RPMI7951 (cell line): ENCODE results near the gene KIF22. TPM values are rescaled to one million over a fixed set of nuclear protein-coding genes. Genes with fewer than 3 reads are reported as not detected.
A peak's percentile ranks its signal among the peaks of the same experiment; 100 is the strongest.
"Not testable (repeated sequence)": the region's sequence is repeated elsewhere in the genome, so short reads cannot be mapped to it uniquely, and the experiment has no call there.

Experiments
- DNase-seq: peaks from one replicate; pipeline ENCODE4 v3.0.0-alpha.2; 2012; ENCODE audit warnings: low read depth
- total RNA-seq: library from RNA; depleted of rRNA; stranded (reverse); fragments of >200 nt; shearing (Covaris generic); gene quantifications from 2 replicates; pipeline ENCODE4 v1.2.3, GENCODE V29; 2014

KIF22 gene
- total RNA-seq, 1 experiment from 2014 or later: 120 TPM

- DNase-seq: no peak
Measured at GRCh38 chr16:29815032-29815721, 24.6 kb downstream of the KIF22 start.

DNA sequence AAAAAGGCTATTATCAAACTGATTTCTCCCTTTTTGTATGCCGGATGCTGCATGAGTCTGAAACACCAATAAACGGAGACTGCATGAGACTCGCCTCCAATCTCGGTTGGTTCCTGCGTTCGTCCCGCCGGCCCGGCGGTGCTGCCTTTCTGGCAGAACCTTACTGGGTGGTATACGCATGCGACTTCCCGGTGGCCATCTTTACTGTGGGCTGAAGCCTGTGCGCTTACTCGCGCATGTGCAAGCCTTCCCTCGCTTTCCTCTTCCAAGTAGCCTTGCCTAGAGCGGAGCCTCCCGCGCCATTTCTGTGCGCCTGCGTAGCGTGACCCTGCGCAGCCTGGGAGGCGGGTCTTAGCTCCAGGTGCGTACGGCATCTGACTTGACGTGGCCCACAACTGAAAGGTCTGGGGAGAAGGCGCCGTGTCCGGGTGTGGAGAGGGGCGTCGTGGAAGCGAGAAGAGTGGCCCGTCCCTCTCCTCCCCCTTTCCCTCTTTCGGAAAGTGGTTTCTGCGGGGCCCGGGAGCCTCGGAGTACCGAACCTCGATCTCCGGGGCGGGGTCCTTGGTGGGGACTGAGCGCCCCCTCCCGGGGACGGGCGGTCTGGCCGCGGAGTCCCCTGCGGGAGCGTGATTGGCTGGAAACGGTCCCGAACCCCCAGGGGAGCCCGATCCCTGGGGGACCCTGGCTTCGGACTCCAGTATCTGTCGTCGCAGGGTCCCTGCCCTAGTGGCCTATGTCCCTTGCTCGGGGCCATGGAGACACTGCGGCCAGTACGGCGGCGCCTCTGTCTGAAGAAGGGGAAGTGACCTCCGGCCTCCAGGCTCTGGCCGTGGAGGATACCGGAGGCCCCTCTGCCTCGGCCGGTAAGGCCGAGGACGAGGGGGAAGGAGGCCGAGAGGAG is 25.5 kb downstream of the KIF22 start, which contains the start of gene PAGR1:
Gene PAGR1 (plus strand): TSS at position 360 of the 901 bp plus-strand sequence. CDS start 374 bp downstream, at position 734.
- peak; percentile 97 for DNase-seq

DNA sequence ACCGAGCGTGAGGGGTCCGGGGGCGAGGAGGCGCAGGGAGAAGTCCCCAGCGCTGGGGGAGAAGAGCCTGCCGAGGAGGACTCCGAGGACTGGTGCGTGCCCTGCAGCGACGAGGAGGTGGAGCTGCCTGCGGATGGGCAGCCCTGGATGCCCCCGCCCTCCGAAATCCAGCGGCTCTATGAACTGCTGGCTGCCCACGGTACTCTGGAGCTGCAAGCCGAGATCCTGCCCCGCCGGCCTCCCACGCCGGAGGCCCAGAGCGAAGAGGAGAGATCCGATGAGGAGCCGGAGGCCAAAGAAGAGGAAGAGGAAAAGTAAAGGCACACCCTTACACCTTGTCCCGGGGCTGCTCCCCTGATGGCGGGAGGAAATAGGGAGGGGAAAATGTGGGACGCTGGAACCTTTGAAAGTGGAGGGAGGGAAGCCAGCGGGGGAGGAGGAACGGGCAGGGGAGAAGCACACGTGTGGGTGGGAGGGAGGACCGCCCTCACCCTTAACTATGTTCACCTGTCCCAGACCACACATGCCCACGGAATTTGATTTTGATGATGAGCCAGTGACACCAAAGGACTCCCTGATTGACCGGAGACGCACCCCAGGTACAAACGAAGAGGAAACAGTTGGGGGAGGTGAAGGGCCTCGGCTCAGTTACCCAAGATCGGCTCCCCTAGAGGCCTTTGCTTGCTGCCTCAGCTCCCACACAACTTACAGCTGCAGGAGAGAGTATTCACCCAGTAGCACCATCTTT is 26.3 kb downstream of the KIF22 start:
- DNase-seq: peak; percentile 79

DNA sequence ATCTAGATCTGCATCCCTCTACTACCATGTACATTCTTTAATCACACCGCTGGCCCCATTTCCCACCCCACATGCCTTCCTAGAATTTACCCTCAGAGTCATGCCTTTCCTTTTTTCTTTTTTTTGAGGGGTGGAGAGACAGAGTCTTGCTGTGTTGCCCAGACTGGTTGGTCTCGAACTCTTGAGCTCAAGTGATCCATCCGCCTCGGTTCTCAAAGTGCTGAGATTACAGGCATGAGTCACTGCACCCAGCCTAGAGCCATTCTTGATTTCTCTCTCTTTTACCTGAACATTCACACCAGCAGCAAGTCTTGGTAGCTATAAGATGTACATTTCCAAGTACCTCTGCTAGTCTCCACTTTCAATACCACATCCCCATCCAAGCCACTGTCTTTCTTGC is 27.5 kb downstream of the KIF22 start:
- DNase-seq: no peak

GRCh38 chr16:29819506-29819905 is 29.0 kb downstream of the KIF22 start:
- no peak for DNase-seq

DNA sequence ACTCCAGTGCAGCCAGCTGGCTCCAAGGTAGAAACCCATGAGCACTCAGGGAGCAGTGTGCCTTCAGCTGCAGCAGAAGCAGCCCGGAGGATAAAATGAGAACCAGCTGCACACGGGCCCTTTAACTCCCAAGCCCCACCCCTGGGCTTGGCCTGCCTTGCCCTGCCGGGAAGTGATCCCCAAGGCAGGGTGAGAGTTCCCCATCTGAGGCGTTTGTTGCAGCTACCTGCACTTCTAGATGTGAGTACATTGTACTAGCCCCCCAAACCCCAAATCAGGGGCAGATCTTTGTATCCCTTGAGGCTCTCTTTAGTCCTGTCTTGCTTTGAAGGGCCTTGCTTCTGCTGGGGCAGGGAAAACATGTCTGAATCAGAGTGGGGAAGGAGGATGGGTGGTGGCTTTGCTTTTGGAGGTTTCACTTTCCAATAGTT is 29.7 kb downstream of the KIF22 start, which contains the start of gene MVP:
Gene MVP (plus strand): TSS at position 192 of the 431 bp plus-strand sequence. CDS start 10,088 bp downstream, outside the sequence.
- peak; percentile 73 for DNase-seq

DNA sequence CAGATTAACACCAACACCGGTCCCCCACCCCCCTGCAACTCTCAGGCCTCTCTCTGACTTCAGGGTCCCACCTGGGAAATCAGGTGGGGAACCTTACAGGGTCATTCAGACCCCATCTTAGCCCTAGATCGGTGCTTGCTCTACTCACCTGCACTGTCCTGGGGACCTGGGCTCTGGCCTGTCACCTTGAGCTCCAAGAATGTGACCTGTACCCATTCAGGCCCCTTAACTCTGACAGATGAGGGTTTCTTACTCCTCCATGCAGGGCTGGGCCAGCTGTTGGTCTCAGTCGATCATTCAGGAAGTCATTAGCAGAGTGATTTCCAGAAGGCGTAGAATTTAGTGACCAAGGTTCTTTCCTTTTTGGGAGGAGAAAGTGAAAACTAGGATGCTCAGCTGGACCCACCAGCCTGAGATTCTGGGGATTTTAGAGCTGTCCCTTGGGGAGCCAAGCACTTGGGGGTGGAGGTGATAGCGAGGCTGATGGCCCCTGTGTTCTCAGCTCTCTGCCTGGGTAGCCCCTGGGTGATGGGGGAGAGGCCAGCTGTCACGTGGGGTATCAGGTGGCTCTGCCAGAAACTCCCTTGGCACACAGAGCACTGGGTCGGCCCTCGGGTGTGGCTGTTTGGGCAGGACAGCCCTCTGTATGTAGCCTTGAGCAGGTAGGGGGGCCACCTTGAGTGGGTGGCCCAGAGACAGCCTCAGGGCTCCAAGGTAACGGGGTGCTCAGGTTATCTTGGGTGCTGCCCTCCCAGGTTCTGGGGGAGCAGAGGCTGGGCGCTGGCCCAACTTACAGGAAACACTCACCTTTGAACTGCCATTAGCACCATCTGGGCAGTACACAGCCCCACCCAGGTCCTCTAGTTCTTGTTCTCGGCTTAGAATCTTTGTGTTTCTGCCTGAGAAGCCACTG is 30.4 kb downstream of the KIF22 start:
- peak; percentile 53 for DNase-seq

- peak; percentile 91 for DNase-seq
Measured at GRCh38 chr16:29821643-29822115, 31.1 kb downstream of the KIF22 start.

GRCh38 chr16:29824589-29825144 is 34.1 kb downstream of the KIF22 start:
- DNase-seq: peak; percentile 88

DNA sequence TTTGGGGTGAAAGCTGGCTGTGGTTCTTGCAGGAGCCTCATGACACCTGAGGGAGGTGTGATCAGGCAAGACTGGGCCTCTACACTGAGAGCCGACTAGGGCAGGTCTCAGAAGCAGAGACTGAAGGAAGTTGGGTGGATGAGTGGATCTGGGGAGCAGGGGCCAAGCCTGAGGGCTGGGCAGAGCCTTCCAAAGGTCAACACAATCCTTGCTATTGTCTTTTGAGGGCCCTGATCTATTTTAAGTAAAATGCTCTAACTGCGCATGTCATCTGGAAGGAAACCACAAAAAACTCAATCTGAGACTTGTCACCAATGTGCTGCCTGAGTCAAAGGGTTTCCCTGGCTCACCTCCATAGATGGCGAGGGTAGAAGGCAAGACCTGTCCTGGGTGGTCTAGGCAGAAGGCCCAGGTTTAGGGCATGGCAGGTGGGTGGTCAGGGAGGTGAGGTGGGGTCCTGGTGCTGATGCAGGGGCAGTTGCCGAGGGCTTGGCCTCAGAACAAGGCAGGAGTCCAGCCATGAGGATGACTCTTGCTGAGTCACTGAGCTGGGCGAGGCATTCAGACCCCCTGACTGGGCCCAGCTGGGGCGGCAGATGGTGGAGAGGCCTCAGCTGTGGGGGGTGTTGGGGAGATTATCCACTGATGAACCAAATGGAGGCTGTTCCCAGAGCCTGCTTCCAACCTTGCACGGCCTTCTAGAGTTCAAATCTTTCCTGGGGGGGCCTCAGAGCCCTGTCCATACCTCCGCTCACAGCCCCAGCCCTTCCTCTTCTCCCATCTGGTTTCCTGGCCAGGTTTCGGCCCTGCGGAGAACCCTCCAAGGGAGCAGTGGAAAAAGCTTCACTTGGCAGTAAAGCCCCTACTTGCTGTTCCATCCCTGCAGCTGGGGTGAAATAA is 34.8 kb downstream of the KIF22 start:
- peak; percentile 94 for DNase-seq

DNA sequence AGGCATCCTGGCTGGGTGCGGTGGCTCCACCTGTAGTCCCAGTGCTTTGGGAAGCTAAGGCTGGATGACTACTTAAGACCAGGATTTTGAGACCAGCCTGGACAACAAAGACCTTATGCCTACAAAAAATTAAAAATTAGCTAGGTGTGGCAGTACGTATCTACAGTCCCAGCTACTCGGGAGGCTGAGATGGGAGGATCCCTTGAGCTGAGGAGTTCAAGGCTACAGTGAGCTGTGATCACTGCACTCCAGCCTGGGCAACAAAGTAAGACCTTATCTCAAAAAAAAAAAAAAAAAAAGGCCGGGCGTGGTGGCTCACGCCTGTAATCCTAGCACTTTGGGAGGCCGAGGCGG is 35.8 kb downstream of the KIF22 start:
- DNase-seq: no peak

DNA sequence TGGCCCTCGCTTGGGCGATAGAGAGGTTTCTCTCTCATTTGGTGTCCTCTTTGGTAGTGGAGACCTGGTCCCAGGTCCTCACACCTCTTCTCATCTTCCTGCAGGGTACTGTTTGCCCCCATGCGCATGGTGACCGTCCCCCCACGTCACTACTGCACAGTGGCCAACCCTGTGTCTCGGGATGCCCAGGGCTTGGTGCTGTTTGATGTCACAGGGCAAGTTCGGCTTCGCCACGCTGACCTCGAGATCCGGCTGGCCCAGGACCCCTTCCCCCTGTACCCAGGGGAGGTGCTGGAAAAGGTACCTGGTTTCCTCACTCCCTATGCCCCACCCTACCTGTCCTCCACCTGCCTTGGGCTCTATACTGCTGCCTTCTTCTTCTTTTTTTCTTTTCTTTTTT is 40.2 kb downstream of the KIF22 start:
- no peak for DNase-seq

- no peak for DNase-seq
Measured at GRCh38 chr16:29831490-29831889, 40.9 kb downstream of the KIF22 start.

GRCh38 chr16:29833219-29833618 is 42.7 kb downstream of the KIF22 start:
- DNase-seq: not testable (repeated sequence)

DNA sequence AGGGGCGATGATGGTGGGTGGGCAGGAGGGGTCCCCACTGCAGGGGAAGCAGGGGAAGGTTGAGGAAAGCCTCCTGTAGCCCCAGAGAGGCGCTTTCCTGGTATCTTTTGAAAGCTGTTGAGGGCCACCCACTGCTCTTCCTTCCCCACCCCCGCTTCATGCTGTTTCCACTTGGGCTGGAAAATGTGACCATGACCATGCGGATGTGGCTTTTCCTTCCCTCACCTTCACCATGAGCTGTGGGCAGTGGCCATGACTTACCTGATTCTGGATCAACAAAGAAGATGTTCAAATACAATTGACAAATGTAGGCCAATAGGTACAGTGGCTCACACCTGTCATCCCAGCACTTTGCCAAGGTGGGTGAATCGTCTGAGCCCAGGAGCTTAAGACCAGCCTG is 43.5 kb downstream of the KIF22 start:
- DNase-seq: no peak

DNA sequence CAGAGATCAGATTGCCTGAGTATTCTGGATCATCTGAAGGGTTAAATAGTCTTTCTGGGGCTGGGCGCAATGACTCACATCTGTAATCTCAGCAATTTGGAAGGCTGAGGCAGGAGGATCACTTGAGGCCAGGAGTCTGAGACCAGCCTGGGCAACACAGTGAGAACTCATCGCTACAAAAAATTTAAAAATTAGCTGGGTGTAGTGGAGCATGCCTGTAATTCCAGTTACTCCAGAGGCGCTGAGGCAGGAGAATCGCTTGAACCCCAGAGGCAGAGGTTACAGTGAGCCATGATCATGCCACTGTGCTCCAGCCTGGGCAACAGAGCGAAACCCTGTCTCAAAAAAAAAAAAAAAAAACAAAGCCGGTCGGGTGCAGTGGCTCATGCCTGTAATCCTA is 45.4 kb downstream of the KIF22 start:
- no peak for DNase-seq

DNA sequence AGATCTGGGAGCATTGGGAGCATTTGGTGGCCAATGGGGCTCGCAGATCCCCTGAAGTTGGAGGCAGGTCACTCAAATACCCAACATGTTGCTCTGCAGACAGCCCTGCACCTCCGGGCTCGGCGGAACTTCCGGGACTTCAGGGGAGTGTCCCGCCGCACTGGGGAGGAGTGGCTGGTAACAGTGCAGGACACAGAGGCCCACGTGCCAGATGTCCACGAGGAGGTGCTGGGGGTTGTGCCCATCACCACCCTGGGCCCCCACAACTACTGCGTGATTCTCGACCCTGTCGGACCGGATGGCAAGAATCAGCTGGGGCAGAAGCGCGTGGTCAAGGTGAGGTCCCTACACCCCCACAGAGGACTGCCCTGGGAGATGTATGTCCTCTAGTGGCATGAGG is 46.1 kb downstream of the KIF22 start:
- DNase-seq: no peak

DNA sequence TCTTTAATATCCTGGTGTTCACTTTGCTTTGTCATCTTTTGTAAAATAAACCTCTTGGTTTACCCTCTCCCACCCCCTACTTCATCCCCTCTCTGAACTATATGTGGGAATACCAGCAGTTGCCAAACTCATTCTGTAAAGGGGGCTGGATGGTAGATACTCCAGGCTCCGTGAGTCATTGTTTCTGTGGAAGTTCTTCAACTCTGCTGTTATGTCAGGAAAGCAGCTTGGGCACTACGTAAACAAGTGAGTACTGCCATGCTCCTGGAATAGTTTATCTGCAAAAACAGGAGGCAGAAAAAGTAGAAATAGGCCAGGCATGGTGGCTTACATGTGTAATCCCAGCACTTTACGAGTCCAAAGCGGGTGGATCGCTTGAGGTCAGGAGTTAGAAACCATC is 47.3 kb downstream of the KIF22 start:
- no peak for DNase-seq

- DNase-seq: no peak
Measured at GRCh38 chr16:29839822-29840221, 49.3 kb downstream of the KIF22 start.
